ENCODE data around the gene CSMD2. TPM values are rescaled to one million over a fixed set of nuclear protein-coding genes. Genes with fewer than 3 reads are reported as not detected.
"Not testable (repeated sequence)": the region's sequence is repeated elsewhere in the genome, so short reads cannot be mapped to it uniquely, and the experiment has no call there.

The CSMD2 gene
- total RNA-seq, 1 experiment from 2014 or later, result 23.0 TPM

DNA sequence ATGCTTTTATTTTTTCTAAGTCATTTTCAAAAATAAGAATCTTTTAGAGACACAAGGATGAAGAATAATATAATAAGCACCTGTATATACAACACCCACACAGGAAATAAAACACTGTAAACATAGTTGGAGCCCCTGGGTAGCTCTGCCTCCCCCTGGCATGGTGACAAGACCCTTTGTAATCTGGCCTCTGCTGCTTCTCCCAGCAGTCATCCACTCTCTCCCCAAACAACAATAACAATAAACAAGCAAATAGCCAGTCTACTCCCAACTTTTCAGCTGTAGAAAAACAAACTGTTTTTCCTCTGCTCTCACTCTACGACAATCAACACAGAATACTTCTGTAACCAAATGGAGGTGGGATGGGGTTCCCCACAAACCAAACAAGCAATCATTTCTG is 110.1 kb downstream of the CSMD2 start:
- no peak for DNase-seq (ENCODE audit: low read depth)

DNA sequence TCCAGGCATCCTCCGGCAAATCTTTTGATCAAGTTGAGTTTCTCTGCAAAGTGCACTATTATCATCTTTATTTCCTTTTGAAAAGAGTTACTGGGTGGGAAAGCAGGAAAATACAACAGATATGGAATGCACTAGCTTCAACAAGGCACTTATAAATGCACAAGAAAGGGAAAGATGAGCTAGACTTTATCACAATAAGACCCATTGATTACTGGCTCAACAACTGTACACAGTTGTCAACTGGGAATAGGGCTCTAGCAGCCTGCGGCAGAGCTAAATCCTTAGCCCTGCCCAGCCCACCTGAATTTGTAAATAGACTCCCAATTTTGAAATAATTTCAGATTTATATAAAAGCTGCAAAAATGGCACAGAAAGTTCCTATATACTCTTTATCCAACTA is 111.4 kb downstream of the CSMD2 start:
- DNase-seq (ENCODE audit: low read depth), result no peak

- DNase-seq (ENCODE audit: low read depth), result no peak
These were observed 112.5 kb downstream of the CSMD2 start for GRCh38 chr1:34052565-34052964.

- DNase-seq (ENCODE audit: low read depth), result no peak
These were observed 114.1 kb downstream of the CSMD2 start for GRCh38 chr1:34050709-34051485.

- DNase-seq (ENCODE audit: low read depth), result no peak
These were observed 115.0 kb downstream of the CSMD2 start for GRCh38 chr1:34049994-34050393.

- no peak for DNase-seq (ENCODE audit: low read depth)
These were observed 115.6 kb downstream of the CSMD2 start for GRCh38 chr1:34049477-34049876.

GRCh38 chr1:34037856-34038255 is 127.2 kb downstream of the CSMD2 start:
- DNase-seq (ENCODE audit: low read depth), result no peak

DNA sequence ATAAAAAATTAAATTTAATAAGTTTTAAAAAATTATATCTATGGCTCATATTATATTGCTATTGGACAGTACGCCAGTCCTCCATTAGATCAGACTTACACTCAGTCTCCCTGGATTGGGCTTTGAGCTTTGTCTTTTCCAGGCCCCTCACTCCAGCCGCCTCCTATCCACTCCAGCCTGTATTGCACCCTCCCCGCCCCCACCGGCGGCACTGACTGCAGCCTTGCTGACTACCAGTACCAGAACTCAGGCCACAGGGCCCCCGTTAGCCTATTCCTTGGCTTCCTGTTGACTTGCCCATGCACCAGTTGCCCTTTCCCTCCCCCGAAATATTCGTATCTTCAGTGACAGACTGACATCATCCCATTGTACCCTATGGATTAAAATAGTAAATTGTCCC is 127.9 kb downstream of the CSMD2 start:
- no peak for DNase-seq (ENCODE audit: low read depth)

GRCh38 chr1:34034036-34034435 is 131.0 kb downstream of the CSMD2 start:
- no peak for DNase-seq (ENCODE audit: low read depth)

GRCh38 chr1:34029954-34030353 is 135.1 kb downstream of the CSMD2 start:
- DNase-seq (ENCODE audit: low read depth), result no peak

DNA sequence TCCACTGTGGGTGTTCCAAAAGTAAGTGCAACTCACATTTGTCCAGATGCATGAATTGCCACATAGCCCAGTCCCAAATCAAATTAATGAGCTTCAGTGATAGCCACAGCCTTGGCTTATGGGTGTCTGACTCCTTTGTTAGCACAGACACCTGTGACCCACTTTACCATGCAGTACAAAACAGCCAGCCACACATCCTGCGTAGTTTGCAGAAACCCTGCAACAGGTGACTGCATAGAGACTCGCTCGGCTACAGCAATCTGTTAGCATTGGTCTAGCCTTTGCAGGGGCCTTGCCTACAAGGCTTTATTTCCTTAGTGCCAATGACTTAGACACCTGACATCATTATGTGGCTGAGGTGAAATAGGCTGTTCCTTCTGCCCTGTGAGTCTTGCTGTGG is 135.5 kb downstream of the CSMD2 start:
- no peak for DNase-seq (ENCODE audit: low read depth)

DNA sequence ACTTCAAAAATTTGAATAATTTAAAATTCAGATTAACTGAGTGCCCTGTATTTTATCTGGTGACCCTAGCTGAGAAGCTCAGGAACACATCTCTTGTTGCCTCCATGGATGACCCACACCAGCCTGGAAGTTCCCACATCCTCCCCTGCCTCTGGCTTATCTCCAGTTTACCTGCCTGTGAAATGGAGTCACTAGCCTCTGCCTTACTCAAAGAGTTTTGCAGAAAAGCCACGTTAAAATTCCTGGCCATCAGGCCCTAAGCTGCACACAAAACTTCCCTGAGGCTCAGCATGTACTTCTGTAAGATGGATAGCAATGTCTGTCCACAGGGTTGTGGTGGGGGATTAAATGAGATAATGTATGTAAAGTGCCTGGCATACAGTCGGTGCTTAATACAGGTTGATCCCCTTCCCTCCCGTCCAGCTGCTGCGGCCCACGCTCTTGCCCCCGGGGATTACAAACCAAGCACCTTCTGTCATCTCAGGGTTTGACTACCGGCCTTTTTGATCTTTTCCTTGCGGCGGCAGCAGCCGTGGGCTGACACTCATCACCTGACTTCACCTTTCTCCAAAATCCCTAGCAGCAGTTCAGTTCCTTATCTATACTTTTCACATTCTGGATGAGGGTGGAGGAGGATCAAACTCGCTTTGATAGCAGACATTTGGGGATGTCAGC is 136.5 kb downstream of the CSMD2 start:
- DNase-seq (ENCODE audit: low read depth), result no peak

GRCh38 chr1:34025675-34026074 is 139.4 kb downstream of the CSMD2 start:
- DNase-seq (ENCODE audit: low read depth), result no peak

GRCh38 chr1:34024485-34024884 is 140.5 kb downstream of the CSMD2 start:
- DNase-seq (ENCODE audit: low read depth), result no peak

GRCh38 chr1:34019741-34020552 is 145.1 kb downstream of the CSMD2 start:
- DNase-seq (ENCODE audit: low read depth), result no peak

DNA sequence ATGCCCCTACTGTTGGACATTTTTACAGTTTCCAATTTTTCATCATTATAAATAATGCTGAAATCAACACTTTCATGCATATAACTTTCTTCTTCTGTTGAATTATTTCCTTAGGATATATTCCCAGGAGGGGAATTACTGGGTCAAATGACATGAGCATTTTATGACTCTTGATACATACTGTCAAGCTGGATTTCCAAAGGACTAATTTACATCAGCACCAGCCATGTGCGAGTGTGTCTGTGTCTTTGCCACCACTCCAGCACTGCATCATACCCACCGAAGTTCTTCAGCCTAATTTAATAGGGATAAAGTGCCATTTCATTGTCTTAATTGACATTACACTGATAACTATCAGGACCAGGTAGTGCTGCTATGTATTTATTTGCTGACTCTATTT is 146.7 kb downstream of the CSMD2 start:
- no peak for DNase-seq (ENCODE audit: low read depth)

DNA sequence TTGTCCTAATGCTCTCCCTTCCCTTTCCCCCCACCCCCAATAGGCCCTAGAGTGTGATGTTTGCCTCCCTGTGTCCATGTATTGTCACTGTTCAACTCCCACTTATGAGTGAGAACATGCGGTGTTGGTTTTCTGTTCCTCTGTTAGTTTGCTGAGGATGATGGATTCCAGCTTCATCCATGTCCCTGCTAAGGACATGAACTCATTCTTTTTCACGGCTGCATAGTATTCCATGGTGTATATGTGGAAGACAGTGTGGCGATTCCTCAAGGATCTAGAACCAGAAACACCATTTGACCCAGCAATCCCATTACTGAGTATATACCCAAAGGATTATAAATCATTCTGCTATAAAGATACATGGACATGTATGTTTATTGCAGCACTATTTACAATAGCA is 148.7 kb downstream of the CSMD2 start:
- not testable (repeated sequence) for DNase-seq (ENCODE audit: low read depth)

GRCh38 chr1:34013958-34014737 is 150.9 kb downstream of the CSMD2 start:
- DNase-seq (ENCODE audit: low read depth), result no peak

- DNase-seq (ENCODE audit: low read depth), result no peak
These were observed 151.9 kb downstream of the CSMD2 start for GRCh38 chr1:34013136-34013535.

DNA sequence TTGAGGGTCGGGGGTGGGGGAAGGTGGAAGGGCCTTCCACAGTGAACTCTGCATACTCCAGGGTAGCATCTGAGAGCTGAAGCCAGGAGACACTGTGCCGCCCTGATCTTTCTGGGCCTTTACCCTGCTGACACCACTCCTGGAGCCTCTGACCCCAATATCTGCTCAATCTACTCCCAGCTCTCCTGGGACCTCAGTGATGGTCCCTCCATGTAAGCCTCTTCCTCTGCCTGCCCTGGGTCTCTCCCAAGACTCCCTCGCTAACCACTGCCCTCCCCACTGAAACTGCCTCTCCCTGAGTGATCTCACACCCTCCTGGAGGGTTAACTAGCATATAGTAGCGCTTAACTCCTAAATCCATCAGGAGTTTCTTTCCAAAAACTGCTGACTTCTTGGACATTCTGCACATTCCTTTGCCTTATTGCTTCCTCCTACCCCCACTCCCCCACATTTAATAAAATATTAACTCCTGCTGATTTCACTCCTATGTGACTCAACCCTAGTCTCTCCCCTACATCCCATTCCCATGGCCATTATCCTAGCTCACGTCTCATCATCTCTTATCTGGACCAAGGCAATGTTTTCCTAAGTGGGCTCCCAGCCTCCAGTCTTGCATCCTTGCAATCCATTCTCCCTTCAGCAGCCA is 155.6 kb downstream of the CSMD2 start:
- DNase-seq (ENCODE audit: low read depth), result no peak

DNA sequence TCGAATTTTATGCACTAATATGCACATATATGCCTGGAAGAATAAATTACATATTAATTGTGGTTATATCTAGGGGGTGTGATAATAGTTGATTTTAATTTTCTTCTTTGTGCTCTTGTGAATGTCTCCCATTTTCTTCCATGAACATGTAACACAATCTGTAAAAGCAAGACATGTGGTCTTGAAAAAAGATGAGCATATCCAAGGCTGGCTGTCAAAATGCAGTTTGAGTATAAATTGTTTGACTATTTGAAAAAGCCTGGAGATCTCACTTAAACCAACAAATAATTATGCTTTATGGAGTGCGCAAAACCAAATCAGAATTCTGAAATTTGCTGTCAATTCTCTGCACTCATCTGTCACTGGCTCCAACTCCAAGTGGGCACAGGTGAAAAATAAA is 157.3 kb downstream of the CSMD2 start:
- no peak for DNase-seq (ENCODE audit: low read depth)
